Naive thymus-derived CD4-positive, alpha-beta T cell (primary cell): ENCODE results near the gene NBPF3. TPM values are rescaled to one million over a fixed set of nuclear protein-coding genes. Genes with fewer than 3 reads are reported as not detected.
"Not testable (repeated sequence)": the region's sequence is repeated elsewhere in the genome, so short reads cannot be mapped to it uniquely, and the experiment has no call there.

ENCODE experiments used
- ATAC-seq: fragments of 150-1000 bp; cut with Tn5 transposase; 2 replicates; pipeline ENCODE4 v1.10.0; 2021; ENCODE audit warnings: mild to moderate bottlenecking, moderate library complexity
- CTCF ChIA-PET: fragments of 350-600 bp; sonication (Branson Sonifier 250); formaldehyde crosslinking; loops from one replicate; lab custom pipeline; 2021; ENCODE audit warnings: antibody characterized with exemption; lab: Charles Lee
- POLR2A ChIA-PET: fragments of 350-600 bp; sonication (Branson Sonifier 250); formaldehyde crosslinking; loops from one replicate; lab custom pipeline; 2021; ENCODE audit warnings: antibody characterized with exemption, inconsistent platforms; lab: Charles Lee
- DNase-seq, 9 donors: peaks; one replicate each; pipeline versions ENCODE4 v3.0.0 to v3.0.0-alpha.2; 2020 to 2022; ENCODE audit warnings: mixed read lengths in 1 of 9
- H3K27ac ChIP-seq: one replicate; pipeline ENCODE4 v1.7.0; 2013; ENCODE audit warnings: mild to moderate bottlenecking, low read depth, low read length, moderate library complexity
- H3K27me3 ChIP-seq, 2 donors: one replicate each; pipeline ENCODE4 v1.7.0; 2013; ENCODE audit warnings: low read length in 2 of 2, mild to moderate bottlenecking in 2 of 2, moderate library complexity in 2 of 2; ENCODE audit not compliant: control insufficient read depth in 2 of 2, insufficient read depth in 2 of 2
- H3K36me3 ChIP-seq, 3 experiments: 1 replicate in 2 of 3; 2 replicates in 1 of 3; pipeline ENCODE4 v1.7.0; 2013; ENCODE audit warnings: low read length in 3 of 3, mild to moderate bottlenecking in 3 of 3, moderate library complexity in 1 of 3; ENCODE audit not compliant: insufficient read depth in 3 of 3, control insufficient read depth in 2 of 3
- H3K4me1 ChIP-seq, 2 donors: one replicate each; pipeline ENCODE4 v1.7.0; 2013; ENCODE audit warnings: low read length in 2 of 2, mild to moderate bottlenecking in 2 of 2, moderate library complexity in 1 of 2; ENCODE audit not compliant: control insufficient read depth in 2 of 2, insufficient read depth in 2 of 2
- H3K4me3 ChIP-seq: 2 replicates; pipeline ENCODE4 v1.7.0; 2013; ENCODE audit warnings: mild to moderate bottlenecking, low read length
- H3K9me3 ChIP-seq, 3 experiments: 1 replicate in 2 of 3; 2 replicates in 1 of 3; pipeline ENCODE4 v1.7.0; 2013; ENCODE audit warnings: low read length in 3 of 3; ENCODE audit not compliant: control insufficient read depth in 2 of 3
- H3K27ac Mint-ChIP-seq, 9 donors: one replicate each; pipeline ENCODE4 v1.8.0; 2020 to 2022; ENCODE audit warnings: mixed read lengths in 9 of 9, mild to moderate bottlenecking in 8 of 9, moderate library complexity in 5 of 9, inconsistent platforms in 2 of 9
- H3K27me3 Mint-ChIP-seq, 5 donors: one replicate each; pipeline ENCODE4 v1.8.0; 2021 to 2022; ENCODE audit warnings: mixed read lengths in 5 of 5, mild to moderate bottlenecking in 1 of 5
- H3K36me3 Mint-ChIP-seq, 5 donors: one replicate each; pipeline ENCODE4 v1.8.0; 2020 to 2022; ENCODE audit warnings: mixed read lengths in 5 of 5, mild to moderate bottlenecking in 3 of 5, inconsistent platforms in 1 of 5
- H3K4me1 Mint-ChIP-seq, 7 donors: one replicate each; pipeline ENCODE4 v1.8.0; 2020 to 2022; ENCODE audit warnings: mixed read lengths in 7 of 7, mild to moderate bottlenecking in 3 of 7, inconsistent platforms in 1 of 7
- H3K4me3 Mint-ChIP-seq, 10 donors: one replicate each; pipeline ENCODE4 v1.8.0; 2020 to 2022; ENCODE audit warnings: mild to moderate bottlenecking in 10 of 10, mixed read lengths in 10 of 10, moderate library complexity in 6 of 10, inconsistent platforms in 2 of 10
- H3K9me3 Mint-ChIP-seq, 11 donors: one replicate each; pipeline ENCODE4 v1.8.0; 2020 to 2022; ENCODE audit warnings: mixed read lengths in 11 of 11, mild to moderate bottlenecking in 4 of 11, inconsistent platforms in 1 of 11, moderate library complexity in 1 of 11
- intact Hi-C, 2 donors: fragments of 100-400 bp; cut with micrococcal nuclease; formaldehyde crosslinking; loops; one replicate each; pipeline ENCODE4 v1.15.1; 2023
- polyA plus RNA-seq, 2 donors: library from polyadenylated mRNA; unstranded; fragments of 300-500 nt; fragmentation: Illumina TruSeq; gene quantifications; one replicate each; pipeline ENCODE4 v1.2.3, GENCODE V29; 2021
- total RNA-seq, 6 experiments: library from RNA in 5 of 6; stranded (reverse) in 5 of 6; gene quantifications; 1 replicate in 5 of 6; 2 replicates in 1 of 6; pipeline ENCODE4 v1.2.3 and lab custom pipeline; 2021 to 2026

Gene NBPF3
- total and polyA plus RNA-seq, 7 experiments from 2014 or later = 4.2 to 18.1 (median 11.8) TPM

DNA sequence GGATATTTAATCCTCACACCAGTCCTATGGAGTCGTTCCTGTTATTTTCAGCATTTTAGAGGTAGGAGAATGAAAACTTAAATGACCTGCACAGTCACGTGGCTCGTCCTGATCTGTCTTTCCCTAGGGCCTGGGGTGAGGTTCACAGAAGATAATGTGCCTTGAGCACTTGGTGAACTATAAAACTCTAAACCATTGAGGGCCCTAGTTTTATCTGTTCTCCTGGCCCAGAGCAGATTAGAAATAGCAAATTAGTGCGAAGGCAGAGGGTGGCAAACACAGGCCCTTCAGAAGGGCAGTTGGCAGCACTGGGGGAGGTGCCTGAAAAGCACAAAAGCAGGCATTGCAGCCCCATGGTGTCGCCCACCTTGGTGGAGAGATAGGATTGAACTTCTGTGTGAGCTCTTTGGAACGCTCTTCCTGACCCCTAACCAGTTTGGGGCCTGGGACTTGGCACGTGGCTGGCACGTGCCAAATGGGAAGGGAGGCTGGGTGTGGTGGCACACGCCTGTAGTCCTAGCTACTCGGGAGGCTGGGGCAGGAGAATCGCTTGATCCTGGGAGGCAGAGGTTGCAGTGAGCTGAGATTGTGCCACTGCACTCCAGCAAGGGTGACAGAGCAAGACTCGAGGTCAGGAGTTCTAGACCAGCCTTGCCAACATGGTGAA lies 1.2 kb upstream of the NBPF3 start:
- H3K9me3 Mint-ChIP-seq, ATAC-seq, H3K4me1 ChIP-seq, H3K9me3 ChIP-seq, DNase-seq, POLR2A ChIA-PET, H3K27ac ChIP-seq, H3K36me3 Mint-ChIP-seq, H3K27me3 ChIP-seq, H3K36me3 ChIP-seq, H3K4me3 ChIP-seq: not testable (repeated sequence)
- CTCF ChIA-PET = interaction anchor here (0.7 kb wide), 1 partner anchor 653 kb away, joined by 3 read pairs; no protein-coding TSS in a partner anchor
- H3K4me1 Mint-ChIP-seq = peaks cover 20 to 35% (median 22%) of the 10 kb centered on the region in 7 donors
- peak overlapping the region in 6 of 9 donors; percentile 17 to 96 (median 82) for H3K27ac Mint-ChIP-seq
- peak overlapping the region; percentile 50 to 98 (median 93) for H3K4me3 Mint-ChIP-seq
- peaks cover 0 to 46% (median 3%) of the 10 kb centered on the region in 5 donors for H3K27me3 Mint-ChIP-seq
- intact Hi-C loops = loop anchor here in 1 of 2 donors (5.0 kb wide), 1 partner anchor 806 kb away; the partner anchor contains the start of gene PINK1

DNA sequence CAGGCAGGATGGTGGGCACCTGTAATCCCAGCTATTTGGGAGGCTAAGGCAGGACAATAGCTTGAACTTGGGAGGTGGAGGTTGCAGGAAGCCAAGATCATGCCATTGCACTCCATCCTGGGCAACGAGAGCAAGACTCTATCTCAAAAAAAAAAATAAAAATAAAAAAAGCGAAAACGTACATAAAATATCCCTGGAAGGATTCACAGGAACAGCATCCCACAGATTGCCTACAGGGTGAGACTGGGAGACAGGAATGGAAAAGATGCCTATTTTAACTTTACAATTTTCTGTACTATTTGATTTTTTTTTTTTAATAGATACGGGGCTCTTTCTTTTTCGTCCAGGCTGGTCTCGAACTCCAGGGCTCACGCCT lies 604 bp upstream of the NBPF3 start:
- ChIA-PET POLR2A (no interaction called here), CTCF (interaction anchor here (0.7 kb wide), 1 partner anchor 653 kb away, joined by 3 read pairs; no protein-coding TSS in a partner anchor)
- H3K36me3 ChIP-seq = peaks cover 0 to 4% (median 0%) of the 10 kb centered on the region in 3 experiments
- H3K27me3 Mint-ChIP-seq = peaks cover 0 to 44% (median 3%) of the 10 kb centered on the region in 5 donors
- H3K4me1 ChIP-seq = no peaks in the 10 kb centered on the region
- H3K4me3 Mint-ChIP-seq = peak overlapping the region; percentile 89 to 98 (median 93)
- ATAC-seq (no peak), DNase-seq (no peak)
- no peaks in the 10 kb centered on the region for H3K9me3 ChIP-seq
- intact Hi-C loops = loop anchor here in 1 of 2 donors (5.0 kb wide), 1 partner anchor 807 kb away; the partner anchor contains the start of gene PINK1
- peaks cover 0 to 3% (median 0%) of the 10 kb centered on the region in 5 donors for H3K36me3 Mint-ChIP-seq
- H3K9me3 Mint-ChIP-seq = no peaks in the 10 kb centered on the region
- no peaks in the 10 kb centered on the region for H3K27me3 ChIP-seq
- peak overlapping the region; percentile 74 for H3K27ac ChIP-seq
- H3K27ac Mint-ChIP-seq = peak overlapping the region in 8 of 9 donors; percentile 73 to 96 (median 93)
- peak overlapping the region; percentile 80 for H3K4me3 ChIP-seq
- peaks cover 20 to 35% (median 23%) of the 10 kb centered on the region in 7 donors for H3K4me1 Mint-ChIP-seq

DNA sequence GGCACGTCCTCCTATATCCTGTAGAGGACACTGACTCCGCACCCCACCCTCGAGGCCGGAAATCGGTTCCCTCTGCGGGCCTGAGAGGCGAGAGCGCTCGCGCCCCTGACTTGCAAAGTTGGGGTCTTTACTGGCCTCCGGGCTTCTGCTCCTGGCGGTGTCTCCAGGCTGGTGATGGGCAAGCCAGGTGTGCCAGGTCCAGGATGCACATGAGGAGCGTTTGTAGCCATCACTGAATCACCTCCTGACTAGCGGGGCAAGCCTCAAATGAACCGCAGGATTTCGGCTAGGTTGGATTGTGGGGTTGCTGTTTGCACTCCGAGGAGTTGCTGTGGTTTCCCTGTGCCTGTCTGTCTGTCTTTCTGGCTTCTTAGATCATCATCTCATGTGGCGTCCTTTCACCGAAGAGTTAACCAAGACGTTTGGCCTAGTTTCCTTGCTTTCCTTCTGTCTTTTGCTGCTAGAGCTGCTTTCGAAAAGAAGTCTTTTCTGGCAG lies 741 bp downstream of the NBPF3 start:
- H3K9me3 ChIP-seq, H3K4me1 ChIP-seq, H3K9me3 Mint-ChIP-seq, H3K27me3 ChIP-seq, POLR2A ChIA-PET, CTCF ChIA-PET, ATAC-seq: not testable (repeated sequence)
- intact Hi-C loops = loop anchor here in 1 of 2 donors (1.0 to 10.0 kb wide), 3 partner anchors 219 to 1014 kb away; partner anchors contain the start of genes EIF4G3 and ZBTB40
- H3K4me3 Mint-ChIP-seq = peak overlapping the region; percentile 86 to 98 (median 92)
- peaks cover 20 to 35% (median 24%) of the 10 kb centered on the region in 7 donors for H3K4me1 Mint-ChIP-seq
- DNase-seq = peak in 4 of 9 donors; percentile 11 to 20 (median 15)
- peak overlapping the region; percentile 53 for H3K4me3 ChIP-seq
- peak overlapping the region; percentile 74 for H3K27ac ChIP-seq
- H3K36me3 Mint-ChIP-seq = peaks cover 0 to 11% (median under 1%) of the 10 kb centered on the region in 5 donors
- peaks cover 0 to 12% (median 3%) of the 10 kb centered on the region in 3 experiments for H3K36me3 ChIP-seq
- H3K27ac Mint-ChIP-seq = peak overlapping the region; percentile 35 to 92 (median 73)
- peaks cover 0 to 40% (median 0%) of the 10 kb centered on the region in 5 donors for H3K27me3 Mint-ChIP-seq

GRCh38 chr1:21446647-21447046 lies 6.7 kb downstream of the NBPF3 start:
- H3K9me3 Mint-ChIP-seq, H3K27me3 ChIP-seq, DNase-seq, H3K9me3 ChIP-seq, H3K4me3 ChIP-seq, ATAC-seq, H3K27ac ChIP-seq, CTCF ChIA-PET, POLR2A ChIA-PET, H3K4me3 Mint-ChIP-seq, H3K4me1 ChIP-seq: not testable (repeated sequence)
- H3K36me3 ChIP-seq = peaks cover 0 to 20% (median 8%) of the 10 kb centered on the region in 3 experiments
- Mint-ChIP-seq H3K36me3 (peaks cover 7 to 47% (median 25%) of the 10 kb centered on the region in 5 donors), H3K27ac (peak overlapping the region in 1 of 9 donors; percentile 54), H3K4me1 (peaks cover 16 to 36% (median 28%) of the 10 kb centered on the region in 7 donors), H3K27me3 (peaks cover 0 to 16% (median 0%) of the 10 kb centered on the region in 5 donors)
- intact Hi-C loops = loop anchor here in 1 of 2 donors (10.0 kb wide), 1 partner anchor 1008 kb away; the partner anchor contains the start of gene ZBTB40

DNA sequence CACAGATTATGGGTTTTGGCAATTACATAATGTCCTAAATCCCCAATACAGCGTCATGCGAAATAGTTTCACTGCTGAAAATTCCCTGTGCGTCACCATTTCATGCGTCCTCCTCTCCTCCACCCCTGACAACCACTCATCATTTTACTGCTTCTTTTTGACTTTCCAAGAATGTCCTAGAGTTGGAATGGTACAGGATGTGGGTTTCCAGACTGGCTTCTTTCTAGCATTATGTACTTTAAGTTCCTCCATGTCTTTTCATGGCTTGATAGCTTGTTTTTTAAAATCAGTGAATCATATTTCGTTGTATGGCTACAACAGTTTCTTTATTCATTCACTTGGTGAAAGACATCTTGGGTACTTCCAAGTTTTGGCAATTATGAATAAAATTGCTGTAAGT lies 7.4 kb downstream of the NBPF3 start:
- H3K27ac Mint-ChIP-seq = no peak overlapping the region
- CTCF ChIA-PET = no interaction called here
- H3K4me1 ChIP-seq = no peaks in the 10 kb centered on the region
- H3K27me3 Mint-ChIP-seq = peaks cover 0 to 11% (median 0%) of the 10 kb centered on the region in 5 donors
- DNase-seq = no peak
- no peaks in the 10 kb centered on the region for H3K9me3 Mint-ChIP-seq
- intact Hi-C loops = loop anchor here in 1 of 2 donors (10.0 kb wide), 1 partner anchor 1007 kb away; the partner anchor contains the start of gene ZBTB40
- peaks cover 0 to 20% (median 8%) of the 10 kb centered on the region in 3 experiments for H3K36me3 ChIP-seq
- no peak overlapping the region for H3K4me3 Mint-ChIP-seq
- H3K4me3 ChIP-seq = no peak overlapping the region
- no peaks in the 10 kb centered on the region for H3K27me3 ChIP-seq
- H3K36me3 Mint-ChIP-seq = peaks cover 7 to 50% (median 25%) of the 10 kb centered on the region in 5 donors
- no peaks in the 10 kb centered on the region for H3K9me3 ChIP-seq
- H3K4me1 Mint-ChIP-seq = peaks cover 12 to 30% (median 23%) of the 10 kb centered on the region in 7 donors
- POLR2A ChIA-PET = no interaction called here
- no peak for ATAC-seq
- no peak overlapping the region for H3K27ac ChIP-seq

DNA sequence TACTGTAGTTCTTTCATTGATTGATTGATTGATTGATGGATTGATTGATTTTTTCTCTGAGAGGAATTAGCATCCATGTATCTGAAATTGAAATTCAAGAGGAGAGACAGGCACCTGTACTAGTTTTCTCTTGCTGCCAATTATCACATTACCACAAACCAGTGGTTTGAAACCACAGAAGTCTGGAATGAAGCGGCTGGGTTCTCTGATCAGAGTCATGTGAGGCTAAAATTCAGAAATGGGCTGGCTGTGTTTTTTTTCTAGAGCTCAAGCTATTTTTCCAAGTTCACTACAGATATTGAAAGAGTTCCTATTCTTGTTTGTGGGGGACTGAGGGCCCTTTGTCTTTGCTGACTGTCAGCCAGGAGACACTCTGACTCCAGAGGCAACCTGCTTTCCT lies 10.0 kb downstream of the NBPF3 start:
- H3K36me3 Mint-ChIP-seq = peaks cover 7 to 60% (median 34%) of the 10 kb centered on the region in 5 donors
- H3K36me3 ChIP-seq = peaks cover 0 to 28% (median 8%) of the 10 kb centered on the region in 3 experiments
- POLR2A ChIA-PET = no interaction called here
- no peaks in the 10 kb centered on the region for H3K9me3 Mint-ChIP-seq
- H3K27me3 Mint-ChIP-seq = peaks cover 0 to 9% (median 0%) of the 10 kb centered on the region in 5 donors
- no peak overlapping the region for H3K27ac ChIP-seq
- H3K4me3 ChIP-seq = no peak overlapping the region
- intact Hi-C loops = loop anchor here in 1 of 2 donors (10.0 kb wide), 1 partner anchor 1005 kb away; the partner anchor contains the start of gene ZBTB40
- H3K27ac Mint-ChIP-seq = no peak overlapping the region
- CTCF ChIA-PET = no interaction called here
- H3K4me1 ChIP-seq = no peaks in the 10 kb centered on the region
- ATAC-seq = no peak
- no peaks in the 10 kb centered on the region for H3K27me3 ChIP-seq
- H3K4me1 Mint-ChIP-seq = peaks cover 13 to 34% (median 30%) of the 10 kb centered on the region in 7 donors
- peak overlapping the region in 1 of 10 donors; percentile 14 for H3K4me3 Mint-ChIP-seq
- H3K9me3 ChIP-seq = no peaks in the 10 kb centered on the region
- DNase-seq = no peak
